ENCODE measurements around the gene EPS15. TPM values are rescaled to one million over a fixed set of nuclear protein-coding genes. Genes with fewer than 3 reads are reported as not detected.

Gene EPS15
- total RNA-seq, 4 donors from 2014 or later = 43.8 to 74.0 (median 59.9) TPM

DNA sequence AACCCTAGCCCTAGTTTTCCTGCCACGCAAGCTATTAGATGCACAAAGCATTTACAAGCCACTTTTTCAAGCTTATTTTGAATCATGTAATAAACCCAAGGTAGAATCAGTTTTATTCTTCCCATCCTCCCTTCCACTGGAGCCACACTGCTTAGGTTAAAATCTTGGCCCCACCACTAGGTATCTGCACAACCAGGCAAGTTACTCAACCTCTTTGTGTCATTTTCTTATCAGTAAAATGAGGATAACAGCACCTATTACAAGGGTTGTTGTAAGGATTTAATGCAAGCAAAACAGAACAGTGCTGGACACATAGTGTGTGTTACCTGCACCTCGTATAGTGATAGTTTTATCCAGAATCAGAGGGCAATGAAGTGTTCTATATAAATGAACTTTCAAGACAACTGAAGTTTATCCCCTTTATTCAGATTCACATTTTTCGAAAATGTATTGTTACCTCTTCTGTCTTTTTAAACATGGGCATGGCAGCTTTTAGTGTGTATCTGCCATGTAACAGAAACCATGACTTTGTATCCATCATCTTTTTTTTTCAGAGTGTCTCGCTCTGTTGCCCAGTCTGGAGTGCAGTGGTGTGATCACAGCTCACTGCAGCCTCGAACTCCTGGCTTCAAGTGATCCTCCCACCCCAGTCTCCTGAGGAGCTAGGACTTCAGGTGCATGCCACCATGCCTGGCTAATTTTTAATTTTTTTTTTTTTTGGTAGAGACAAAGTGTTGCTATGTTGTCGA is 171.5 kb downstream of the EPS15 start:
- no peaks in the 10 kb centered on the region for H3K9me3 ChIP-seq
- intact Hi-C loops (cut with DNase I; ENCODE audit: low total_unique reads) (no loop called here), in situ Hi-C loops (cut with MboI; ENCODE audit: low pct_ligation_motif_present in 1 of 4, low pct_unique_long_range_greater_than_20kb in 1 of 4, low sequenced_read_pairs in 3 of 4) (no loop called here)
- WGBS, 2 donors (ENCODE audit: low coverage in 1 of 2) = 76 to 79% methylated on average over 6 of the region's 6 CpGs
- no peak overlapping the region for H3K4me3 ChIP-seq
- H3K27me3 ChIP-seq = peaks cover 39% of the 10 kb centered on the region
- TF ChIP-seq, protein P1, sequence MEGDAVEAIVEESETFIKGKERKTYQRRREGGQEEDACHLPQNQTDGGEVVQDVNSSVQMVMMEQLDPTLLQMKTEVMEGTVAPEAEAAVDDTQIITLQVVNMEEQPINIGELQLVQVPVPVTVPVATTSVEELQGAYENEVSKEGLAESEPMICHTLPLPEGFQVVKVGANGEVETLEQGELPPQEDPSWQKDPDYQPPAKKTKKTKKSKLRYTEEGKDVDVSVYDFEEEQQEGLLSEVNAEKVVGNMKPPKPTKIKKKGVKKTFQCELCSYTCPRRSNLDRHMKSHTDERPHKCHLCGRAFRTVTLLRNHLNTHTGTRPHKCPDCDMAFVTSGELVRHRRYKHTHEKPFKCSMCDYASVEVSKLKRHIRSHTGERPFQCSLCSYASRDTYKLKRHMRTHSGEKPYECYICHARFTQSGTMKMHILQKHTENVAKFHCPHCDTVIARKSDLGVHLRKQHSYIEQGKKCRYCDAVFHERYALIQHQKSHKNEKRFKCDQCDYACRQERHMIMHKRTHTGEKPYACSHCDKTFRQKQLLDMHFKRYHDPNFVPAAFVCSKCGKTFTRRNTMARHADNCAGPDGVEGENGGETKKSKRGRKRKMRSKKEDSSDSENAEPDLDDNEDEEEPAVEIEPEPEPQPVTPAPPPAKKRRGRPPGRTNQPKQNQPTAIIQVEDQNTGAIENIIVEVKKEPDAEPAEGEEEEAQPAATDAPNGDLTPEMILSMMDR (IDR thresholded peaks at IDR 0.05) = no peak
- no peak for TF ChIP-seq POLR2AphosphoS5 (IDR thresholded peaks at IDR 0.05)
- TF ChIP-seq EP300 (IDR thresholded peaks at IDR 0.05; ENCODE audit: low read depth) = no peak
- TF ChIP-seq POLR2A (IDR thresholded peaks at IDR 0.05) = no peak
- H3K4me1 ChIP-seq = peaks cover 0 to 11% (median 5%) of the 10 kb centered on the region in 4 donors
- H3K27ac ChIP-seq = no peak overlapping the region
- no peak for DNase-seq
- no peaks in the 10 kb centered on the region for H3K36me3 ChIP-seq

DNA sequence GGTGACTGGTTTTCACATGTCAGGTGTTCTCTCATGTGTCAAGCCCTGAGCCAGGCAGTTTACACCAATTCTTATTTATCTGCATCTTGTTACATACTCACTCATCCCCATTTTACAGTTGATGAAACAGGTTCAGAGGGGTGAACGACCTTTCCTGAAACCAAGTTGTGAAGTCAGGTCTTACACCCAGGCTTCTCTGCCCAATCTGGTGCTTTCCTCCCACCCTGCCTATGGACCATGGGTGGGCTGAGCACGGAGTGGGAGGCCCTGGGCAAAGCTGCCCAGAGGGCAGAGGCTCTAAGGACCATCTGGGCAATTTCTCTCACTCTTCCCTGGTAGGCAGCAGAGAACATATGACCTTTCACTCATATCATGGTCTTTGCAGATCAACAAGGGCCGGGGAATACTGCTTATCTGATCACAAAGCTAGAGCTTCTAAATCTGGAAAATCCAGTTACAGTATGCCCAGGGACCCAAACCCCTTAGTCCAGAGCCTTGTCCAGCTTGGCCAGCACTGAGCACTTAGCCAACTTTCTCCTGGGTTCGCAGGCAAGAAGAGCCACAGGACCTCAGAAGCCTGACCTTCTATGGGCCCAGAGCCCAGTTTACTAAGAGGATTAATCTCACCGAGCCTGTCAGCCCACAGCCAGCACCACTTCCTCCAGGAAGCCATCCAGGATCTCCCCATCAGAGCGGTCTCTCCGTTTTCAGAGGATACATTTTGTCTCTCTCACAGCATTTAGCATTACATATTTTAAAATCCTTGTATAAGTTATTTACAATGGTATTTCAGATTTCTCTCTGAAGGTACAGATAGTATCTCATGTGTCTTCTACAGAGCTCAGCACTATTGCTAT is 172.8 kb downstream of the EPS15 start:
- Histone ChIP-seq H3K4me1 (peaks cover 0 to 11% (median 5%) of the 10 kb centered on the region in 4 donors), H3K4me3 (no peak overlapping the region), H3K9me3 (no peaks in the 10 kb centered on the region), H3K27me3 (peaks cover 41% of the 10 kb centered on the region), H3K27ac (no peak overlapping the region), H3K36me3 (no peaks in the 10 kb centered on the region)
- in situ Hi-C loops (cut with MboI; ENCODE audit: low pct_ligation_motif_present in 1 of 4, low pct_unique_long_range_greater_than_20kb in 1 of 4, low sequenced_read_pairs in 3 of 4) (no loop called here), intact Hi-C loops (cut with DNase I; ENCODE audit: low total_unique reads) (no loop called here)
- TF ChIP-seq POLR2AphosphoS5 (IDR thresholded peaks at IDR 0.05) = no peak
- TF ChIP-seq, protein P1 (IDR thresholded peaks at IDR 0.05) = no peak
- TF ChIP-seq POLR2A (IDR thresholded peaks at IDR 0.05) = no peak
- TF ChIP-seq EP300 (IDR thresholded peaks at IDR 0.05; ENCODE audit: low read depth) = no peak
- no peak for DNase-seq
- 77% methylated on average over 7 of the region's 7 CpGs; no CpG with 5 or more reads in 1 of the 2 donors for WGBS, 2 donors (ENCODE audit: low coverage in 1 of 2)

DNA sequence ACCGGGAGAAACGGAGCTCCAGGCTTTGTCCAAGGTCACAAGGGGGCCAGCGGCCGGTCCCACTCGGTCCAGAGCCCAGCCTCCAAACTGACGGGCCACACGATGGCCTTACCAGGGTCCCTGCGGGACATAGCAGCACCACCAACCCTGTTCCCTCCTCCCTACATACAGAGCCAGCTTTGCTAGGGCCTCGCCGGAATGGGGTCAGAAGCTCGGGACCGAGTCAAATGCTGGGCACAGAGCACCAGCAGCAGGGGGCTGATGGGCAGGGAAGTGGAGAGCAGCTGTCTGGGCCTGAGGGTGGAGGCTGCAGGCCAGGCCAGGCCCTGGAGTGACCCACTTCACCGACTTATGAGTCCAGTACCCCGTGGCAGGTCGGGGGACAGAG is 173.8 kb downstream of the EPS15 start:
- no peaks in the 10 kb centered on the region for H3K36me3 ChIP-seq
- no peak overlapping the region for H3K27ac ChIP-seq
- intact Hi-C loops (cut with DNase I; ENCODE audit: low total_unique reads) (no loop called here), in situ Hi-C loops (cut with MboI; ENCODE audit: low pct_ligation_motif_present in 1 of 4, low pct_unique_long_range_greater_than_20kb in 1 of 4, low sequenced_read_pairs in 3 of 4) (no loop called here)
- TF ChIP-seq EP300 (IDR thresholded peaks at IDR 0.05; ENCODE audit: low read depth) (no peak), POLR2A (IDR thresholded peaks at IDR 0.05) (no peak), POLR2AphosphoS5 (IDR thresholded peaks at IDR 0.05) (no peak)
- TF ChIP-seq, protein P1 (IDR thresholded peaks at IDR 0.05) = no peak
- WGBS, 2 donors (ENCODE audit: low coverage in 1 of 2) = 61% methylated on average over 15 of the region's 15 CpGs; no CpG with 5 or more reads in 1 of the 2 donors
- no peak for DNase-seq
- H3K4me3 ChIP-seq = peak overlapping the region in 3 of 4 donors; percentile 31 to 45 (median 38)
- peaks cover 0 to 11% (median 5%) of the 10 kb centered on the region in 4 donors for H3K4me1 ChIP-seq
- H3K27me3 ChIP-seq = peaks cover 41% of the 10 kb centered on the region
- H3K9me3 ChIP-seq = no peaks in the 10 kb centered on the region

All from transverse colon (tissue), 4 donors.